Measurements from ENCODE around the gene PLIN4.

GRCh38 chr19:4493104-4493928 lies 25.0 kb downstream of the PLIN4 start:
- TF ChIP-seq CTCF (IDR thresholded peaks at IDR 0.05): no peak
- TF ChIP-seq POLR2A (IDR thresholded peaks at IDR 0.05): no peak
